ENCODE data around the gene DPYD. TPM values are rescaled to one million over a fixed set of nuclear protein-coding genes. Genes with fewer than 3 reads are reported as not detected.

DPYD gene
- total and polyA plus RNA-seq, 10 of the 15 experiments (the other 5 are each of a cell fraction or from before 2014, with no cell fraction given) = 5.7 to 23.8 (median 10.2) TPM

DNA sequence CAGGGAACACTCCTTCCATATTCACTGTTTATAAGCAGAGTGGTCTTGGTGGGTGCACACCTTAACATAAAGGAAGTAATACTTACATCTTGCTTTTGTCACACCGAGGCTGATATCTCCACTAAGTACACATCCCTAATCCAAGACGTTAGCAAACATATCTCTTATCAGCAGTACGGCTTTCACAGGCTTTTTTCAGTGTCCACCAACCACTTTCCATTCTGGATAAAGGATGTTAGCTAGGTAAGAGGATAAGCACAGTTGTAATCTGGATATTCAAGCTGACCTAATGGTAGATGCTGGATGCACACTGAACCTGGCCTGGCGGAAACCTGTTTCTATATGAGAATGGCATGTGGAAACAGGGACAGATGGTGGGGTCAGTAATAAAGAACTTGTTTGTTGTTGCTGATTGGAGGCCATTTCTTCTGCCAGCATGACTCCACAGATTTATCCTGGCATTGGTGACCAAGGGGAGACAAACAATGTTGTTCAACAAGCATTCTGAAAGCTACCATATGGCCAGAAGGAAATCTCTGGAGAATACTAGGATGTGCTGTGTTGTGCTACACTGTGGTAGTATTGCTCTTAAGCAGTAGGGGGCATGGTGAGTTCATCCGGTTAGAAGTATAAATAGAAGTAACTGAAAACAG lies 782.8 kb downstream of the DPYD start (continued):
- TF ChIP-seq CTCF (IDR thresholded peaks at IDR 0.05 in 2 of 3, conservative IDR thresholded peaks at IDR 0.05 in 1 of 3; ENCODE audit: control insufficient read depth in 2 of 3, extremely low read depth in 1 of 3, insufficient read depth in 1 of 3, low read depth in 3 of 3, low read length in 3 of 3) = peak; percentile 64 to 75 (median 74)
- TF ChIP-seq SMC3 (IDR thresholded peaks at IDR 0.05; ENCODE audit: borderline replicate concordance, low read length) = peak; percentile 68
- peak; percentile 49 for TF ChIP-seq MEF2B (IDR thresholded peaks at IDR 0.05; ENCODE audit: partially characterized antibody, poor library complexity, severe bottlenecking)
- TF ChIP-seq ZNF687 (IDR thresholded peaks at IDR 0.05) = no peak
- no peak for TF ChIP-seq MYB (IDR thresholded peaks at IDR 0.05; ENCODE audit: borderline replicate concordance, low read depth, low read length)
- TF ChIP-seq MEF2A (IDR thresholded peaks at IDR 0.05; ENCODE audit: insufficient read depth, low read depth, low read length) = peak; percentile 87

Measured in GM12878 (cell line).